ENCODE data around the gene ST3GAL5. TPM values are rescaled to one million over a fixed set of nuclear protein-coding genes. Genes with fewer than 3 reads are reported as not detected.
"Not testable (repeated sequence)": the region's sequence is repeated elsewhere in the genome, so short reads cannot be mapped to it uniquely, and the experiment has no call there.

ST3GAL5 gene
- total RNA-seq, 1 donor = 19.4 TPM

GRCh38 chr2:85901155-85901554 is 12.4 kb upstream of the ST3GAL5 start:
- H3K4me3 ChIP-seq (ENCODE audit: low read depth, low read length) = no peak overlapping the region
- TF ChIP-seq CTCF (IDR thresholded peaks at IDR 0.05; ENCODE audit: insufficient read depth, low read length) = no peak
- DNase-seq (ENCODE audit: low read depth) = no peak

GRCh38 chr2:85900366-85900765 is 11.6 kb upstream of the ST3GAL5 start:
- DNase-seq (ENCODE audit: low read depth) = no peak
- H3K4me3 ChIP-seq (ENCODE audit: low read depth, low read length) = no peak overlapping the region
- TF ChIP-seq CTCF (IDR thresholded peaks at IDR 0.05; ENCODE audit: insufficient read depth, low read length) = no peak

- no peak overlapping the region for H3K4me3 ChIP-seq (ENCODE audit: low read depth, low read length)
- DNase-seq (ENCODE audit: low read depth) = no peak
- TF ChIP-seq CTCF (IDR thresholded peaks at IDR 0.05; ENCODE audit: insufficient read depth, low read length) = no peak
Observed at GRCh38 chr2:85899849-85900248, 11.1 kb upstream of the ST3GAL5 start.

GRCh38 chr2:85899284-85899683 is 10.5 kb upstream of the ST3GAL5 start:
- no peak for TF ChIP-seq CTCF (IDR thresholded peaks at IDR 0.05; ENCODE audit: insufficient read depth, low read length)
- H3K4me3 ChIP-seq (ENCODE audit: low read depth, low read length) = no peak overlapping the region
- DNase-seq (ENCODE audit: low read depth) = no peak

- DNase-seq (ENCODE audit: low read depth) = no peak
- no peak overlapping the region for H3K4me3 ChIP-seq (ENCODE audit: low read depth, low read length)
- TF ChIP-seq CTCF (IDR thresholded peaks at IDR 0.05; ENCODE audit: insufficient read depth, low read length) = no peak
Observed at GRCh38 chr2:85898881-85899280, 10.1 kb upstream of the ST3GAL5 start.

- H3K4me3 ChIP-seq (ENCODE audit: low read depth, low read length); DNase-seq (ENCODE audit: low read depth): not testable (repeated sequence)
Observed at GRCh38 chr2:85894554-85895278, 5.9 kb upstream of the ST3GAL5 start.

- H3K4me3 ChIP-seq (ENCODE audit: low read depth, low read length) = no peak overlapping the region
- TF ChIP-seq CTCF (IDR thresholded peaks at IDR 0.05; ENCODE audit: insufficient read depth, low read length) = no peak
- peak; percentile 68 for DNase-seq (ENCODE audit: low read depth)
Observed at GRCh38 chr2:85893428-85894258, 4.9 kb upstream of the ST3GAL5 start.
